ENCODE measurements around the gene LUM. TPM values are rescaled to one million over a fixed set of nuclear protein-coding genes. Genes with fewer than 3 reads are reported as not detected.

Gene LUM
- total and polyA plus RNA-seq, 2 experiments from 2014 or later, result 0.27 TPM; not detected in 1

DNA sequence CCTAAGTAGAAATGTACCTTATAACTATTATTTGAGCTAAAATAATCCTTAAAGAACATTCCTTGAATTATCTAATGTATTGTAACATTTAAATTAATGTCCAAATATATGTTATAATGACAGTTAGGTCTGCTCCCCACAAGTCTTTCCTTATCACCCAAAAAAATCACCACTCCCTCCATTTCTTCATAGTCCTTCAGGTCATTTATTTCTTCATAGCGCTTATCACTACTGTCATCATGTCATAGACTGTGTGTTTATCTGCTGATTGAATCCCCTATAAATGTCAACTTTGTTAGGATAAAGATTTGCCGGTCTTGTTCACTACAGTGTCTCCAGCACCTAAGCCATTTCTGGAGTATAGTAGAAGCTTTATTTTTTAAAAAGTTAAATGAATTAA, 12.0 kb downstream of the LUM start (continued):
- TF ChIP-seq, protein P1, sequence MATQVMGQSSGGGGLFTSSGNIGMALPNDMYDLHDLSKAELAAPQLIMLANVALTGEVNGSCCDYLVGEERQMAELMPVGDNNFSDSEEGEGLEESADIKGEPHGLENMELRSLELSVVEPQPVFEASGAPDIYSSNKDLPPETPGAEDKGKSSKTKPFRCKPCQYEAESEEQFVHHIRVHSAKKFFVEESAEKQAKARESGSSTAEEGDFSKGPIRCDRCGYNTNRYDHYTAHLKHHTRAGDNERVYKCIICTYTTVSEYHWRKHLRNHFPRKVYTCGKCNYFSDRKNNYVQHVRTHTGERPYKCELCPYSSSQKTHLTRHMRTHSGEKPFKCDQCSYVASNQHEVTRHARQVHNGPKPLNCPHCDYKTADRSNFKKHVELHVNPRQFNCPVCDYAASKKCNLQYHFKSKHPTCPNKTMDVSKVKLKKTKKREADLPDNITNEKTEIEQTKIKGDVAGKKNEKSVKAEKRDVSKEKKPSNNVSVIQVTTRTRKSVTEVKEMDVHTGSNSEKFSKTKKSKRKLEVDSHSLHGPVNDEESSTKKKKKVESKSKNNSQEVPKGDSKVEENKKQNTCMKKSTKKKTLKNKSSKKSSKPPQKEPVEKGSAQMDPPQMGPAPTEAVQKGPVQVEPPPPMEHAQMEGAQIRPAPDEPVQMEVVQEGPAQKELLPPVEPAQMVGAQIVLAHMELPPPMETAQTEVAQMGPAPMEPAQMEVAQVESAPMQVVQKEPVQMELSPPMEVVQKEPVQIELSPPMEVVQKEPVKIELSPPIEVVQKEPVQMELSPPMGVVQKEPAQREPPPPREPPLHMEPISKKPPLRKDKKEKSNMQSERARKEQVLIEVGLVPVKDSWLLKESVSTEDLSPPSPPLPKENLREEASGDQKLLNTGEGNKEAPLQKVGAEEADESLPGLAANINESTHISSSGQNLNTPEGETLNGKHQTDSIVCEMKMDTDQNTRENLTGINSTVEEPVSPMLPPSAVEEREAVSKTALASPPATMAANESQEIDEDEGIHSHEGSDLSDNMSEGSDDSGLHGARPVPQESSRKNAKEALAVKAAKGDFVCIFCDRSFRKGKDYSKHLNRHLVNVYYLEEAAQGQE (IDR thresholded peaks at IDR 0.05; ENCODE audit: unreplicated experiment), result no peak

DNA sequence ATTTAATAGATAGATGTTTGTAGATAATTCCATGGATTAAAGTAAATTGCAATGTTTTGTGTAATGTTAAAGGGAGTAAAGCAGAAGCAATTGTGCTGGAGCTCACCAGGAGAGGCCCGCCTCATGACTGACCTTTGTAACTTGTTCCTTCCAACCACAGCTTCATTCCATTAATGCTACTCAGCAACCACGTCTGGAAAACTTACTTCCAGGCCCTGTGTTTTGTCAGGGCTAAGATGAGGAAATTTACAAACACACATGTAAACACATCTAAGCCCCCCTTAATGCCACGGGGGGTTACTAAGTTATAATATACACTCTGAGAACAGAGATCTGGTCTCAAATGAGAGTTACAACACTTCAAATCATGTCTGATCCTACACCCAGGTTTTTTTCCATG, 12.4 kb downstream of the LUM start:
- Mint-ChIP-seq H3K27ac (no peak overlapping the region), H3K9me3 (no peaks in the 10 kb centered on the region), H3K4me3 (no peak overlapping the region), H3K36me3 (ENCODE audit: low read depth) (no peaks in the 10 kb centered on the region), H3K27me3 (ENCODE audit: insufficient read depth, low read depth, poor library complexity) (no peaks in the 10 kb centered on the region), H3K4me1 (no peaks in the 10 kb centered on the region)
- Histone ChIP-seq H3K9me2 (ENCODE audit: insufficient read depth) (no peaks in the 10 kb centered on the region; the same call in 1 of the 2 replicates), H3K27ac (ENCODE audit: low read depth) (no peak overlapping the region), H4K20me1 (replicated peaks; ENCODE audit: insufficient read depth) (no peaks in the 10 kb centered on the region), H3F3A (replicated peaks; ENCODE audit: low read depth) (no peaks in the 10 kb centered on the region), H2AFZ (no peak overlapping the region), H3K4me1 (ENCODE audit: insufficient read depth) (0 out of 2 replicates have a peak, but pooled peaks cover 4% of the 10 kb centered on the region), H3K27me3 (ENCODE audit: insufficient read depth) (no peaks in the 10 kb centered on the region), H3K79me2 (replicated peaks; ENCODE audit: insufficient read depth) (no peaks in the 10 kb centered on the region), H3K4me2 (no peak overlapping the region), H3K4me3 (no peak overlapping the region), H3K36me3 (ENCODE audit: insufficient read depth) (no peaks in the 10 kb centered on the region)
- DNase-seq (ENCODE audit: low spot score) (no peak), ATAC-seq (no peak)
- TF ChIP-seq, protein P2, sequence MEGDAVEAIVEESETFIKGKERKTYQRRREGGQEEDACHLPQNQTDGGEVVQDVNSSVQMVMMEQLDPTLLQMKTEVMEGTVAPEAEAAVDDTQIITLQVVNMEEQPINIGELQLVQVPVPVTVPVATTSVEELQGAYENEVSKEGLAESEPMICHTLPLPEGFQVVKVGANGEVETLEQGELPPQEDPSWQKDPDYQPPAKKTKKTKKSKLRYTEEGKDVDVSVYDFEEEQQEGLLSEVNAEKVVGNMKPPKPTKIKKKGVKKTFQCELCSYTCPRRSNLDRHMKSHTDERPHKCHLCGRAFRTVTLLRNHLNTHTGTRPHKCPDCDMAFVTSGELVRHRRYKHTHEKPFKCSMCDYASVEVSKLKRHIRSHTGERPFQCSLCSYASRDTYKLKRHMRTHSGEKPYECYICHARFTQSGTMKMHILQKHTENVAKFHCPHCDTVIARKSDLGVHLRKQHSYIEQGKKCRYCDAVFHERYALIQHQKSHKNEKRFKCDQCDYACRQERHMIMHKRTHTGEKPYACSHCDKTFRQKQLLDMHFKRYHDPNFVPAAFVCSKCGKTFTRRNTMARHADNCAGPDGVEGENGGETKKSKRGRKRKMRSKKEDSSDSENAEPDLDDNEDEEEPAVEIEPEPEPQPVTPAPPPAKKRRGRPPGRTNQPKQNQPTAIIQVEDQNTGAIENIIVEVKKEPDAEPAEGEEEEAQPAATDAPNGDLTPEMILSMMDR (conservative IDR thresholded peaks at IDR 0.05; ENCODE audit: low read depth in 2 of 2), result no peak
- no peak for TF ChIP-seq ZNF331 (CRISPR knock-in tag; IDR thresholded peaks at IDR 0.05; ENCODE audit: low read depth)
- TF ChIP-seq EZH2phosphoT487 (IDR thresholded peaks at IDR 0.05; ENCODE audit: unreplicated experiment), result no peak
- TF ChIP-seq ZNF114 (CRISPR knock-in tag; IDR thresholded peaks at IDR 0.05), result no peak
- TF ChIP-seq NANOG (IDR thresholded peaks at IDR 0.05; ENCODE audit: borderline replicate concordance), result no peak
- TF ChIP-seq, protein P3, sequence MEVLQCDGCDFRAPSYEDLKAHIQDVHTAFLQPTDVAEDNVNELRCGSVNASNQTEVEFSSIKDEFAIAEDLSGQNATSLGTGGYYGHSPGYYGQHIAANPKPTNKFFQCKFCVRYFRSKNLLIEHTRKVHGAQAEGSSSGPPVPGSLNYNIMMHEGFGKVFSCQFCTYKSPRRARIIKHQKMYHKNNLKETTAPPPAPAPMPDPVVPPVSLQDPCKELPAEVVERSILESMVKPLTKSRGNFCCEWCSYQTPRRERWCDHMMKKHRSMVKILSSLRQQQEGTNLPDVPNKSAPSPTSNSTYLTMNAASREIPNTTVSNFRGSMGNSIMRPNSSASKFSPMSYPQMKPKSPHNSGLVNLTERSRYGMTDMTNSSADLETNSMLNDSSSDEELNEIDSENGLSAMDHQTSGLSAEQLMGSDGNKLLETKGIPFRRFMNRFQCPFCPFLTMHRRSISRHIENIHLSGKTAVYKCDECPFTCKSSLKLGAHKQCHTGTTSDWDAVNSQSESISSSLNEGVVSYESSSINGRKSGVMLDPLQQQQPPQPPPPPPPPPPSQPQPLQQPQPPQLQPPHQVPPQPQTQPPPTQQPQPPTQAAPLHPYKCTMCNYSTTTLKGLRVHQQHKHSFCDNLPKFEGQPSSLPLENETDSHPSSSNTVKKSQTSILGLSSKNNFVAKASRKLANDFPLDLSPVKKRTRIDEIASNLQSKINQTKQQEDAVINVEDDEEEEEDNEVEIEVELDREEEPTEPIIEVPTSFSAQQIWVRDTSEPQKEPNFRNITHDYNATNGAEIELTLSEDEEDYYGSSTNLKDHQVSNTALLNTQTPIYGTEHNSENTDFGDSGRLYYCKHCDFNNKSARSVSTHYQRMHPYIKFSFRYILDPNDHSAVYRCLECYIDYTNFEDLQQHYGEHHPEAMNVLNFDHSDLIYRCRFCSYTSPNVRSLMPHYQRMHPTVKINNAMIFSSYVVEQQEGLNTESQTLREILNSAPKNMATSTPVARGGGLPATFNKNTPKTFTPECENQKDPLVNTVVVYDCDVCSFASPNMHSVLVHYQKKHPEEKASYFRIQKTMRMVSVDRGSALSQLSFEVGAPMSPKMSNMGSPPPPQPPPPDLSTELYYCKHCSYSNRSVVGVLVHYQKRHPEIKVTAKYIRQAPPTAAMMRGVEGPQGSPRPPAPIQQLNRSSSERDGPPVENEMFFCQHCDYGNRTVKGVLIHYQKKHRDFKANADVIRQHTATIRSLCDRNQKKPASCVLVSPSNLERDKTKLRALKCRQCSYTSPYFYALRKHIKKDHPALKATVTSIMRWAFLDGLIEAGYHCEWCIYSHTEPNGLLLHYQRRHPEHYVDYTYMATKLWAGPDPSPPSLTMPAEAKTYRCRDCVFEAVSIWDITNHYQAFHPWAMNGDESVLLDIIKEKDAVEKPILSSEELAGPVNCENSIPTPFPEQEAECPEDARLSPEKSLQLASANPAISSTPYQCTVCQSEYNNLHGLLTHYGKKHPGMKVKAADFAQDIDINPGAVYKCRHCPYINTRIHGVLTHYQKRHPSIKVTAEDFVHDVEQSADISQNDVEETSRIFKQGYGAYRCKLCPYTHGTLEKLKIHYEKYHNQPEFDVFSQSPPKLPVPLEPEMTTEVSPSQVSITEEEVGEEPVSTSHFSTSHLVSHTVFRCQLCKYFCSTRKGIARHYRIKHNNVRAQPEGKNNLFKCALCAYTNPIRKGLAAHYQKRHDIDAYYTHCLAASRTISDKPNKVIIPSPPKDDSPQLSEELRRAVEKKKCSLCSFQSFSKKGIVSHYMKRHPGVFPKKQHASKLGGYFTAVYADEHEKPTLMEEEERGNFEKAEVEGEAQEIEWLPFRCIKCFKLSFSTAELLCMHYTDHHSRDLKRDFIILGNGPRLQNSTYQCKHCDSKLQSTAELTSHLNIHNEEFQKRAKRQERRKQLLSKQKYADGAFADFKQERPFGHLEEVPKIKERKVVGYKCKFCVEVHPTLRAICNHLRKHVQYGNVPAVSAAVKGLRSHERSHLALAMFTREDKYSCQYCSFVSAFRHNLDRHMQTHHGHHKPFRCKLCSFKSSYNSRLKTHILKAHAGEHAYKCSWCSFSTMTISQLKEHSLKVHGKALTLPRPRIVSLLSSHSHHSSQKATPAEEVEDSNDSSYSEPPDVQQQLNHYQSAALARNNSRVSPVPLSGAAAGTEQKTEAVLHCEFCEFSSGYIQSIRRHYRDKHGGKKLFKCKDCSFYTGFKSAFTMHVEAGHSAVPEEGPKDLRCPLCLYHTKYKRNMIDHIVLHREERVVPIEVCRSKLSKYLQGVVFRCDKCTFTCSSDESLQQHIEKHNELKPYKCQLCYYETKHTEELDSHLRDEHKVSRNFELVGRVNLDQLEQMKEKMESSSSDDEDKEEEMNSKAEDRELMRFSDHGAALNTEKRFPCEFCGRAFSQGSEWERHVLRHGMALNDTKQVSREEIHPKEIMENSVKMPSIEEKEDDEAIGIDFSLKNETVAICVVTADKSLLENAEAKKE (CRISPR knock-in tag; IDR thresholded peaks at IDR 0.05), result no peak
- TF ChIP-seq EZH2 (IDR thresholded peaks at IDR 0.05; ENCODE audit: low read depth, unreplicated experiment), result no peak
- TF ChIP-seq, protein P1 (IDR thresholded peaks at IDR 0.05; ENCODE audit: unreplicated experiment), result no peak
- TF ChIP-seq CREB1 (CRISPR knock-in tag; IDR thresholded peaks at IDR 0.05; ENCODE audit: low read depth), result no peak

Measured in GM23338 (cell line).